22Rv1 (cell line): ENCODE measurements around the gene MLH1.

Source experiments
- H3K27ac ChIP-seq: fragments of 450-650 bp; 2 replicates; pipeline ENCODE4 v1.5.1; 2017
- CTCF ChIP-seq: fragments of 450-650 bp; IDR thresholded peaks from 2 replicates; pipeline ENCODE4 v1.5.1; 2017; ENCODE audit warnings: mild to moderate bottlenecking
- ZFX ChIP-seq: fragments of 450-650 bp; IDR thresholded peaks from 2 replicates; pipeline ENCODE4 v1.6.1; 2017; ENCODE audit warnings: antibody characterized with exemption, borderline replicate concordance

The MLH1 gene

DNA sequence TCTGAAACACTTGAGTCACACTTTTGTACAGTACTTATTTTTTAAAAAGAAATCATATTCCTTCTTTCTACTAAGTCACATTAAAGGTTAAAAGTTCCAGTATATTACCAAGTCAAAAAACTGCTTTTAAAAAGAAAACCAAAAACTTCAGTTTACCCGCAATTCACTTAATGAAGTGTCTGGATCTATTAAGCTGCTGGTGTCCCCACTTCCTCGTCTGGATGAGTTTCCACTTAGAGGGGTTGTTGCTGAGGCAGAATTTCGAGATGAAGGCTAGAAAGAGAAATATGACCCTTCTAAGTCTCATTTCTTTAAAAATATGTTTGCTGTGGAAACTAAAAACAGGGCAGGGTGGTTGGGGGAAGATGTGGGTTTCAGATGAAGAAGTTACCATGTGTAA is 101.3 kb downstream of the MLH1 start:
- H3K27ac ChIP-seq = no peak overlapping the region
- no peak for TF ChIP-seq CTCF
- no peak for TF ChIP-seq ZFX

DNA sequence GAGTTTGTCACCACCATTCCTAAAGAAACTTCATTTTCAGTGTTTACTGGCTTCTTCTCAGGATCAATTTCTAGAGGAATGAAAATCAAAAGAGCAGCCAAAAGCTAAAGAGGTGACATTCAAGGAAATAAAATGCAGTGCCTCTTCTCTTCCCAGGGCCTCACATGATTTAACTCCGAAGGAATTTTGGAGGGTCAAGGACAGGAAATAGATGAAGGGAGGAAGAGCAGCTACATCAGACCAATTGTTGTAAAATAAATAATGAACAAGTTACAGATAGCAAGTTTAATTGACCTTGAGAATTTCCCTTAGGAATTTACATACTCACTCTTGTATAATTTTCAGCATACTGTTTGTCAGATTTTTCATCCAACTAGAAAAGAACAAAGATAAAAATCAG is 103.0 kb downstream of the MLH1 start:
- H3K27ac ChIP-seq = no peak overlapping the region
- TF ChIP-seq CTCF = no peak
- TF ChIP-seq ZFX = no peak

- TF ChIP-seq CTCF (no peak), ZFX (no peak)
- no peak overlapping the region for H3K27ac ChIP-seq
Observed at GRCh38 chr3:37096975-37097374, 103.7 kb downstream of the MLH1 start.

DNA sequence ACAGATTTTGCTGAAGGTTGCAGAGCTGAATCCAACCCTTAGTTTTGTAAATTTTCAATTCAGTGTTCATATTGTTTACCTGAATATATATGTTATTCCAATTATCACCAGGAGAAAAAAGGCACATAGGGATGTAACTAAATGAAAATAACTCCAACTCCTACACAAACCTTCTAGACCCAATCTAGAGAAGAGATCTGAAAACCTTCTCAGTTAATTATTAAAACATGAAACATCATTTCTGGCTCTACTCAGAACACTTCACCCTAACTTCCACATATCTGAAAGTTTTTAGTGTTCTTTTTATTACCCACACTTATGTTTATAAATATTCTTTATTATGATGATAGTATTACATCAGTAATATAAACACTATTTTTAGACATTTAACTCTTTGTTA is 104.5 kb downstream of the MLH1 start:
- H3K27ac ChIP-seq = no peak overlapping the region
- TF ChIP-seq ZFX (no peak), CTCF (no peak)

DNA sequence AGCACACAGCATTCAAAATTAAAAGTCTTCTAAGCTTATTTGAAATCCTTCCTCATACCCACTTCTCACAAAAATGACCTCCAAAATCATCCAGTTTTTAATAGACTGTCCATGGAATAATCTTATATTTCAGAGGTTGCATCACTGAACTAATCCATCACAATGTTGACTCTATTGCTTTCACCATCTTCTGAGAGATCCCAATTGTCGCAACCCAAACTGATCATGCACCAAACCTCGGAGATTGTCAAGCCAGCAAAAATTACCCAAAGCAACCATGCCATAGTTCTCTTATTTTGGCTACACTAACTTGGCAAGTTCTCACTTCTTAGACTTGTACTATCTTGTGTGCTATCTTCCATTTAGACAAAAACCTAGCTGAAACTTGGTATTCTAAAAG is 105.6 kb downstream of the MLH1 start:
- no peak for TF ChIP-seq ZFX
- TF ChIP-seq CTCF = no peak

GRCh38 chr3:37099469-37099868 is 106.2 kb downstream of the MLH1 start:
- H3K27ac ChIP-seq = no peak overlapping the region
- TF ChIP-seq CTCF = no peak
- TF ChIP-seq ZFX = no peak

More for the DNA sequence above, 105.6 kb downstream of the MLH1 start:
- H3K27ac ChIP-seq = no peak overlapping the region

- no peak for TF ChIP-seq CTCF
- TF ChIP-seq ZFX = no peak
- no peak overlapping the region for H3K27ac ChIP-seq
Observed at GRCh38 chr3:37100411-37100810, 107.1 kb downstream of the MLH1 start.
